NCI-H748 (cell line): ENCODE measurements around the gene OOSP1.
"Not testable (repeated sequence)": the region's sequence is repeated elsewhere in the genome, so short reads cannot be mapped to it uniquely, and the experiment has no call there.

Source experiments
- DNase-seq: peaks from one replicate; lab custom pipeline; 2025; ENCODE audit not compliant: unreplicated experiment; lab: John Stamatoyannopoulos, UW

Gene OOSP1, protein sequence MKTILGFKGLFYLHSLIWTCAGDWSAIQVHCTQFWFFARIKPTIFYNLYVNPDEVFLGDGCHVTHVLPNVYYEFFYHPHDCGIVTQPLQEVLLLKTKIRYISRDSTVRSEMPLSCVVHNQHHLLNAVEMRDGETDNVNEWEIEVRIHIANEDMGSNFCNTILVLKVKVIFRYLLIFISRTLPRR

DNA sequence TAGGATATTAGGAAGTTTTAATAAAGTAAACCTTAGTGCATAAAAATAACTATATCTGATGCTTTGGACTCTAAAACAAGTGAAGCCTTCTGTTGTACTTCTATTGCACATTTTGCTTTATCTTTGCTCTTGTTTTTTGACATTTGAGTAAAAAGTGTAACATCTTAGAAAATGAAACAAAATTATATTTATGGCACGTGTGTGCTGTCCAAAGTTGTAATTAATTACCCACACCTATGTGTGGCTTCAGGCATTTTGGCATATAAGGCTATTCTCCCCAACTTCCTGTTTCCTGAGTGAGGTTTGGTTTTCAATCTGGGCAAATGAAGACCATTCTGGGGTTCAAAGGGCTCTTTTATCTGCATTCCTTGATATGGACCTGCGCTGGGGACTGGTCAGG, at the start of gene OOSP1:
TSS of gene OOSP1 (plus strand) at position 301 of the 400 bp plus-strand sequence. CDS start at position 324, 23 bp downstream.
- DNase-seq, result no peak

DNA sequence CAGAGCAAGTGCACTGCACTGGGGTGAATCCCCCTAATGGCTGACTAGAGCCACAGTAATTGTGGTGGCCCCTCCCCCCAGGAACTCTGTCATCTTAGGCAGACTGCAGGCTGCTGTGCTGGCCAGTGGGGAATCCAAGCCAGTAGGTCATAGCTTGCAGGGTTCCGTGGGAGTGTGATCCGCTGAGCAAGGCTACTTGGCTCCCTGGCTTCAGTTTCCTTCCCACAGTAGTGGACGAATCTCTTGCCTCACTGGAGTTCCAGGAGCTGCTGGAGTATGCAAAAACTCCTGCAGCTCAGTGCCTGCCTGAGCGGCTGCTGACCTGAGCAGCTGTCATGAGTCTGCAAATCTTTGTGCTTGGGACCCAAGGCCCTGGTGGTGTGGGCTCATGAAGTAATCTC, 46.5 kb upstream of the OOSP1 start:
- DNase-seq, result no peak

DNA sequence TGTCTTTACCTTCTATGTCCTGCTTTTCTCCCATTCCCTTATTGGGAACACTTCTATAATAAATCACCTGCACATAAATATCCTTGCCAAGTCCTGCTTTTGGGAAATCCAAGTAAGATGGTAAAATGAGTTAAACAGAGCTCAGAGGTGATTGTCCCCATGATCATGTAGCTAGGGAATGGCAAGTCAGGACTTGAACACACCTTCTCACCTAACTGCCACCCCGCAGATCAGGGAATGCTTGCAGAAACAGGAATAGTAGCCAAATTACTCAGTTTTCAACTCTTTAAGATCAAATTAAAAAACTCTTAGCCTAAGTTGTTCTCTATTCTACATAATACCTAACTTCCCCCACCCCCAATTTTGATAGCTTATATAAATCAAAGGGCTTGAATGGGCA, 43.6 kb upstream of the OOSP1 start:
- no peak for DNase-seq

GRCh38 chr11:59898046-59898445, 40.2 kb upstream of the OOSP1 start:
- no peak for DNase-seq

GRCh38 chr11:59898650-59899049, 39.6 kb upstream of the OOSP1 start:
- no peak for DNase-seq

- DNase-seq, result peak; percentile 27
Measured at GRCh38 chr11:59899532-59899931, 38.7 kb upstream of the OOSP1 start.

DNA sequence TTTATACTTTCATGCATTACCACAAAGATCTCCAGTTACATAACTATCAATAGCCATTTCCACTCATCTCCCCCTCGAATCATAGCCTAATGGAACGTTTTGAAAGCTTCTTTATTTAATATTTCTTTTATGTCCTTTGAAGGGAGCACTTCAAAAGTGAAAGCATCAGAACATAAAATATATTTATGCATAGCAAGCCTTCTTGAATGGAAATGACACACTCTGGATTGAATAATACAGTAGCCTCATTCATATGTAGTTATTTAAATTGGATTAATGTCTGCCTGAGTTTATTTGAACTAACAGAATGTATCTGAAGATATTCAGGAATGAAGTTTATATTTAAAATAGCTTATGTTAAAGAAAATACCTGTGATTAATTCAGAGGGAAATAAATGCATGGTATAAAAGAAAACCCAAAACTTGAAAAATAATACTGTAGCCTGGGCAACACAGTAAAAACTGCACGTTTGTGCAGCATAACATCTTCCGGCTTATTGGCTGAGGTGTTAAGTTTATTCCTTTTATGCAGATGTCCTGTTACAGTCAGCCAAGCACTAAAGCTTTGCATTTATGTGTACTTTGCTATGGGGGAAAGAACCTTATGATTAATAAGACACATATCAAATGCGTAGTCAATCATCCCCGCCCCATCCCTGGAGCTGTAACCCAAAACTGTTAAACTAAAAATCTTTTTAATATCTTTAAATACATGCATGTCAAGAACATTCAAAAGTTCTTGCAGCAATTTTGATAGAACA, 37.7 kb upstream of the OOSP1 start:
- no peak for DNase-seq

GRCh38 chr11:59901306-59901705, 36.9 kb upstream of the OOSP1 start:
- DNase-seq, result no peak

DNA sequence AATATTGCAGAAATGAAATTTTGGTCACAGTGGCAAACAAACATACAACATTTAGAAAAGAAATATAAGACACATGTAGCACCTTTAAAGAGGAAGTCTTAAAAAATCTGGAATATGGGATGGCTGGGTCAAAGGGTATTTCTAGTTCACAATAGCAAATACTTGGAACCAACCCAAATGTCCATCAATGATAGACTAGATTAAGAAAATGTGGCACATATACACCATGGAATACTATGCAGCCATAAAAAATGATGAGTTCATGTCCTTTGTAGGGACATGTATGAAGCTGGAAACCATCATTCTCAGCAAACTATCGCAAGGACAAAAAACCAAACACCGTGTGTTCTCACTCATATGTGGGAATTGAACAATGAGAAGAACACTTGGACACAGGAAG, 34.7 kb upstream of the OOSP1 start:
- DNase-seq, result not testable (repeated sequence)

- DNase-seq, result no peak
Measured at GRCh38 chr11:59918480-59918879, 19.8 kb upstream of the OOSP1 start.

- peak; percentile 48 for DNase-seq
Measured at GRCh38 chr11:59918987-59919589, 19.1 kb upstream of the OOSP1 start.

DNA sequence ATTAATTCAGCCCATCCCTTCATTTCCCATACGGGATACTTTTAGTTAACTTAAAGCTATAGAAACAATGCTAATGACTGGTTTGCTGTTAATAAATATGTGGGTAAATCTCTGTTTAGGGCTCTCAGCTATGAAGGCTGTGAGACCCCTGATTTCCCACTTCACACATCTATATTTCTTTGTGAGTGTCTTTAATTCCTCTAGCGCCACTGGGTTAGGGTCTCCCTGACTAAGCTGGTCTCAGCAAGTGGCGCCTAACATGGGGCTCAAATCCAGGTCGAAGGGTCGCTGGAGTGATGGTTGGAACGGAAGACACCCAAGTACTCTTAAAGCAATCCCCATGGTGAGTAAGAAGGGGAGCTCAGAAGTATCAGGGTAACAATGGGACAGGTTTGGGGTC, 14.4 kb upstream of the OOSP1 start:
- no peak for DNase-seq

DNA sequence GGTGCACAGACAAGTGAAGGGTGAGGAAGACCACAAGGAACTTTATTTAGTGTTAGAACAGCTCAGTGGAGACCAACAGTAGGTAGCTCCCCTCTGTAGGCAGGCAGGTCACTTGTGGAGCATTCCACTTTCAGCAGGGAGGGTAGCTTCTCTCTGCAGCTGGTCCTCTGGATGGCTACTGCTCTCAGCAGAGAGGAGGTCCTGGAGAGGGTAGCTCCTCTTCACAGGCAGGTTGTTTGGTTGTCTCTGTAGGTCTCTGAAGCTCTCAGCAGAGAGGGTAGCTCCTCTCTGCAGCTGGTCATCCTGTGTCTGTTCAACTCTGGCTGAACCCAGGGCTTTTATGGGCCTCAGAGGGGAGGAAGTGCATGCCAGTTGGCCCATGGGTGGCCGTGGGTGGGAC, 6.5 kb upstream of the OOSP1 start:
- no peak for DNase-seq

GRCh38 chr11:59938718-59939117, 486 bp downstream of the OOSP1 start:
- DNase-seq, result no peak

DNA sequence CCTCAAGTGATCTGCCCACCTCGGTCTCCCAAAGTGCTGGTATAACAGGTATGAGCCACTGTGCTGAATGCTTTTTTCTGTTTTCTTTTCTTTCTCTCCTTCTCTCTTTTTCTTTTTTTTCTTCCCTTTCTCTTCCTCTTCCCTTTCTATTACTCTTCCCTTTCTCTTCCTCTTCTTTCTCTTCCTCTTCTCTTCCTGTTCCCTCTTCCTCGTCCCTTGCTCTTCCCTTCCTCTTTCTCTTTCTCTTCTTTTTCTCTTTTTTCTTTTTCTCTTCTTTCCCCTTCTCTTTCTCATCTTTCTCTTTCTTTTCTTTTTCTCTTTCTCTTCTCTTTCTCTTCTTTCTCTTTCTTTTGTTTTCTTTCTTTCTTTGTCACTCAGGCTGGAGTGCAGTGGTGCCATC, 1.2 kb downstream of the OOSP1 start:
- DNase-seq, result no peak

- DNase-seq, result no peak
Measured at GRCh38 chr11:59941091-59941490, 2.9 kb downstream of the OOSP1 start.

GRCh38 chr11:59943997-59944714, 5.9 kb downstream of the OOSP1 start:
- DNase-seq, result no peak

- no peak for DNase-seq
Measured at GRCh38 chr11:59944720-59945119, 6.5 kb downstream of the OOSP1 start.

- DNase-seq, result no peak
Measured at GRCh38 chr11:59953463-59954218, 15.4 kb downstream of the OOSP1 start.

DNA sequence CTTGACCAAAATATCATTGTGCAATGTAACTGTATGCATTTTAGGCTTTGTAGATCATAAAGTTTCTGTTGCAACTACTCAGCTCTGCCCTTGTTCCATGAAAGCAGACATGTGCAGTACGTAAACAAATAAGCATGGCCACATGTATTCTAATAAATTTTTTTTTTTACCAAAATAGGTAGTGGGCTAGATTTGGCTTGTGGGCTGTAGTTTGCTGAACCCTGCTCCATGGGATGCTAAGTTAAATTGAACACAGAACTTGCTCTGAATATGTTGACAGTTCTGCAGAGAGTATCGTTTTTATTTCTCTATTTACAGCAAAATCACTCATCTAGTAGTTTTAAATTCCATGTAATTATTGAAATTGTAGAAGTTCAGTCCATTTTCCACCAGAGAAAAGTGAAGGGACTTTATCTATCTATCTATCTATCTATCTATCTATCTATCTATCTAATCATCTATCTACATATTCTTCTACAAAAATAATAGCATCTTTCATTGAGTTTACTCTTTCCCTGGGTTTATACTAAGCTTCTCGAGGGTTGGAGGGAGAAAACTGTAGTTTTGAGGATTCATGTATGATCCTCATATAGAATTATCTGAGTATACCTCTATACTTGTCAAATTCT, 16.1 kb downstream of the OOSP1 start:
- no peak for DNase-seq

- no peak for DNase-seq
Measured at GRCh38 chr11:59957094-59957493, 18.9 kb downstream of the OOSP1 start.
